Osteocyte (in vitro differentiated cells): Measurements from ENCODE around the gene C3. TPM values are rescaled to one million over a fixed set of nuclear protein-coding genes. Genes with fewer than 3 reads are reported as not detected.

Source experiments
- DNase-seq: peaks from one replicate; pipeline ENCODE4 v3.0.0; 2021; ENCODE audit warnings: mixed read lengths; ENCODE audit not compliant: unreplicated experiment; ENCODE audit errors: extremely low spot score
- H3K27ac Mint-ChIP-seq: one replicate; pipeline ENCODE4 v1.8.0; 2021; ENCODE audit warnings: mild to moderate bottlenecking, mixed read lengths; ENCODE audit not compliant: unreplicated experiment
- H3K27me3 Mint-ChIP-seq: one replicate; pipeline ENCODE4 v1.8.0; 2021; ENCODE audit warnings: mixed read lengths; ENCODE audit not compliant: unreplicated experiment
- H3K36me3 Mint-ChIP-seq: one replicate; pipeline ENCODE4 v1.8.0; 2021; ENCODE audit warnings: mixed read lengths; ENCODE audit not compliant: unreplicated experiment
- H3K4me1 Mint-ChIP-seq: one replicate; pipeline ENCODE4 v1.8.0; 2021; ENCODE audit warnings: mixed read lengths; ENCODE audit not compliant: unreplicated experiment
- H3K4me3 Mint-ChIP-seq: one replicate; pipeline ENCODE4 v1.8.0; 2021; ENCODE audit warnings: mild to moderate bottlenecking, moderate library complexity, mixed read lengths; ENCODE audit not compliant: unreplicated experiment
- H3K9me3 Mint-ChIP-seq: one replicate; pipeline ENCODE4 v1.8.0; 2021; ENCODE audit warnings: mixed read lengths; ENCODE audit not compliant: unreplicated experiment
- microRNA-seq: library from miRNA; unstranded; fragments of <30 nt; microRNA quantifications from one replicate; pipeline ENCODE4 v1.1.0, GENCODE V29; 2020; ENCODE audit not compliant: unreplicated experiment
- total RNA-seq: library from RNA; stranded (reverse); gene quantifications from 2 replicates; pipeline ENCODE4 v1.2.1, GENCODE V29; 2021
- TF ChIP-seq, protein P1 (sequence below): fragments of 200-600 bp; sonication (generic); IDR thresholded peaks from 2 replicates; pipeline ENCODE4 v1.5.0; 2021; ENCODE audit warnings: antibody characterized with exemption, mild to moderate bottlenecking, moderate library complexity

Gene C3
- total RNA-seq, 1 donor from 2014 or later: 0.56 TPM

DNA sequence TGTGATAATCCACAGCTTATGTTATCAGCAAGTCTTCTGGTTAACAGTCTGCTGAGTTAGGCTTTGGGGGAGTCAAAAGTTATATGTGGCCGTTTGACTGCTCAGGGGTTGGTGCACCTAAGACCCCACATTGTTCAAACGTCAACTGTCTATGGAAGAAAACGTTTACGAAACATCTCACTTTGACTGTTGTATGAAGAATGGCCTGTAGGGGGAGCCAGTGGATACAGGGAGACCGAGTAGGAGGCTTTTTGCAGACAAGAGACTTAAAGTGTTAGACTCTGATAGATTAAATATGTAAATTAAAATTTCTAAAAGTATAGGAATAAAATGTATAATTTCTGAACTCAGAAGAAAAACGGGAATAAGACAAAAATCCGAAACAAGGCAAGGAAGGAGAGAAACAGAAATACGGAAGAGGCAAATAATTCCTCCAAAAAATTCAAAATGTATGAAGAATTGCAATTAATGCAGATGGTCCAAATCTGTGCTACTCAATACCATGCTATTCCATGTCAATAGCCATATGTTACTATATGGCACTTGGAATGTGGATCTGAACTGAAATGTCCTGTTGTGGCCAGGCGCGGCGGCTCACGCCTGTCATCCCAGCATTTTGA, 88.3 kb downstream of the C3 start:
- no peak overlapping the region for H3K4me3 Mint-ChIP-seq
- TF ChIP-seq, protein P1, sequence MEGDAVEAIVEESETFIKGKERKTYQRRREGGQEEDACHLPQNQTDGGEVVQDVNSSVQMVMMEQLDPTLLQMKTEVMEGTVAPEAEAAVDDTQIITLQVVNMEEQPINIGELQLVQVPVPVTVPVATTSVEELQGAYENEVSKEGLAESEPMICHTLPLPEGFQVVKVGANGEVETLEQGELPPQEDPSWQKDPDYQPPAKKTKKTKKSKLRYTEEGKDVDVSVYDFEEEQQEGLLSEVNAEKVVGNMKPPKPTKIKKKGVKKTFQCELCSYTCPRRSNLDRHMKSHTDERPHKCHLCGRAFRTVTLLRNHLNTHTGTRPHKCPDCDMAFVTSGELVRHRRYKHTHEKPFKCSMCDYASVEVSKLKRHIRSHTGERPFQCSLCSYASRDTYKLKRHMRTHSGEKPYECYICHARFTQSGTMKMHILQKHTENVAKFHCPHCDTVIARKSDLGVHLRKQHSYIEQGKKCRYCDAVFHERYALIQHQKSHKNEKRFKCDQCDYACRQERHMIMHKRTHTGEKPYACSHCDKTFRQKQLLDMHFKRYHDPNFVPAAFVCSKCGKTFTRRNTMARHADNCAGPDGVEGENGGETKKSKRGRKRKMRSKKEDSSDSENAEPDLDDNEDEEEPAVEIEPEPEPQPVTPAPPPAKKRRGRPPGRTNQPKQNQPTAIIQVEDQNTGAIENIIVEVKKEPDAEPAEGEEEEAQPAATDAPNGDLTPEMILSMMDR: peak; percentile 85
- peaks cover 4% of the 10 kb centered on the region for H3K9me3 Mint-ChIP-seq
- DNase-seq: peak; percentile 87
- H3K27me3 Mint-ChIP-seq: no peaks in the 10 kb centered on the region
- H3K4me1 Mint-ChIP-seq: no peaks in the 10 kb centered on the region
- H3K27ac Mint-ChIP-seq: no peak overlapping the region
- no peaks in the 10 kb centered on the region for H3K36me3 Mint-ChIP-seq

Small RNA genes within 50 kb of the gene (microRNA-seq; reads per million reads assigned to microRNA genes)
- not detected for gene MIR6791

Other genes starting within 250 kb of the C3 start
- not detected in 2 replicates for gene DENND1C, start 238.9 kb downstream of the C3 start, total RNA-seq
- not detected in 2 replicates for gene TUBB4A, start 218.3 kb downstream of the C3 start, total RNA-seq
- gene TNFSF9, start 189.6 kb downstream of the C3 start, total RNA-seq: 1.4 and 1.5 TPM in 2 replicates
- 0.42 and 0.54 TPM in 2 replicates for gene CD70, start 129.5 kb downstream of the C3 start, total RNA-seq
- not detected in 2 replicates for gene TNFSF14, start 50.5 kb downstream of the C3 start, total RNA-seq
- 45.4 and 51.5 TPM in 2 replicates for gene GPR108, start 16.9 kb upstream of the C3 start, total RNA-seq
- 51.1 and 53.8 TPM in 2 replicates for gene TRIP10, start 19.0 kb upstream of the C3 start, total RNA-seq
- not detected in 2 replicates for gene SH2D3A, start 46.8 kb upstream of the C3 start, total RNA-seq
- gene VAV1, start 52.1 kb upstream of the C3 start, total RNA-seq: not detected in 2 replicates
- not detected in 2 replicates for gene ADGRE1, start 166.9 kb upstream of the C3 start, total RNA-seq